Retina (tissue), 1 donor: Measurements from ENCODE around the gene GAB1.

ENCODE experiments used
- DNase-seq: peaks from one replicate; pipeline ENCODE4 v3.0.0-alpha.2; 2016

Gene GAB1

GRCh38 chr4:143359644-143360193 is 23.0 kb downstream of the GAB1 start:
- no peak for DNase-seq

- no peak for DNase-seq
Observed at GRCh38 chr4:143360838-143361625, 24.4 kb downstream of the GAB1 start.

- no peak for DNase-seq
Observed at GRCh38 chr4:143362349-143363046, 25.8 kb downstream of the GAB1 start.

- DNase-seq, result no peak
Observed at GRCh38 chr4:143363332-143363731, 26.7 kb downstream of the GAB1 start.

- no peak for DNase-seq
Observed at GRCh38 chr4:143364063-143364462, 27.4 kb downstream of the GAB1 start.

GRCh38 chr4:143367863-143368262 is 31.2 kb downstream of the GAB1 start:
- DNase-seq, result no peak

- DNase-seq, result no peak
Observed at GRCh38 chr4:143369552-143369951, 32.9 kb downstream of the GAB1 start.

- DNase-seq, result no peak
Observed at GRCh38 chr4:143372093-143372915, 35.6 kb downstream of the GAB1 start.

GRCh38 chr4:143374255-143374654 is 37.6 kb downstream of the GAB1 start:
- DNase-seq, result no peak

- DNase-seq, result no peak
Observed at GRCh38 chr4:143374771-143375170, 38.1 kb downstream of the GAB1 start.

- peak; percentile 40 for DNase-seq
Observed at GRCh38 chr4:143375326-143376073, 38.8 kb downstream of the GAB1 start.

GRCh38 chr4:143377611-143378099 is 41.0 kb downstream of the GAB1 start:
- no peak for DNase-seq

GRCh38 chr4:143380629-143381028 is 44.0 kb downstream of the GAB1 start:
- no peak for DNase-seq

GRCh38 chr4:143381189-143382118 is 44.8 kb downstream of the GAB1 start:
- no peak for DNase-seq

- no peak for DNase-seq
Observed at GRCh38 chr4:143382596-143382995, 45.9 kb downstream of the GAB1 start.

GRCh38 chr4:143383005-143383574 is 46.4 kb downstream of the GAB1 start:
- DNase-seq, result no peak

- DNase-seq, result no peak
Observed at GRCh38 chr4:143384381-143384994, 47.8 kb downstream of the GAB1 start.

GRCh38 chr4:143386812-143387211 is 50.1 kb downstream of the GAB1 start:
- DNase-seq, result no peak

- DNase-seq, result no peak
Observed at GRCh38 chr4:143389579-143390195, 53.0 kb downstream of the GAB1 start.

- peak; percentile 23 for DNase-seq
Observed at GRCh38 chr4:143390764-143391163, 54.1 kb downstream of the GAB1 start.
